UCSD-AML1 (cell line): ENCODE measurements around the gene ZNF664.
A peak's percentile ranks its signal among the peaks of the same experiment; 100 is the strongest.

Experiments
- DNase-seq: peaks from one replicate; lab custom pipeline; 2025; ENCODE audit not compliant: unreplicated experiment; lab: John Stamatoyannopoulos, UW

ZNF664 gene

DNA sequence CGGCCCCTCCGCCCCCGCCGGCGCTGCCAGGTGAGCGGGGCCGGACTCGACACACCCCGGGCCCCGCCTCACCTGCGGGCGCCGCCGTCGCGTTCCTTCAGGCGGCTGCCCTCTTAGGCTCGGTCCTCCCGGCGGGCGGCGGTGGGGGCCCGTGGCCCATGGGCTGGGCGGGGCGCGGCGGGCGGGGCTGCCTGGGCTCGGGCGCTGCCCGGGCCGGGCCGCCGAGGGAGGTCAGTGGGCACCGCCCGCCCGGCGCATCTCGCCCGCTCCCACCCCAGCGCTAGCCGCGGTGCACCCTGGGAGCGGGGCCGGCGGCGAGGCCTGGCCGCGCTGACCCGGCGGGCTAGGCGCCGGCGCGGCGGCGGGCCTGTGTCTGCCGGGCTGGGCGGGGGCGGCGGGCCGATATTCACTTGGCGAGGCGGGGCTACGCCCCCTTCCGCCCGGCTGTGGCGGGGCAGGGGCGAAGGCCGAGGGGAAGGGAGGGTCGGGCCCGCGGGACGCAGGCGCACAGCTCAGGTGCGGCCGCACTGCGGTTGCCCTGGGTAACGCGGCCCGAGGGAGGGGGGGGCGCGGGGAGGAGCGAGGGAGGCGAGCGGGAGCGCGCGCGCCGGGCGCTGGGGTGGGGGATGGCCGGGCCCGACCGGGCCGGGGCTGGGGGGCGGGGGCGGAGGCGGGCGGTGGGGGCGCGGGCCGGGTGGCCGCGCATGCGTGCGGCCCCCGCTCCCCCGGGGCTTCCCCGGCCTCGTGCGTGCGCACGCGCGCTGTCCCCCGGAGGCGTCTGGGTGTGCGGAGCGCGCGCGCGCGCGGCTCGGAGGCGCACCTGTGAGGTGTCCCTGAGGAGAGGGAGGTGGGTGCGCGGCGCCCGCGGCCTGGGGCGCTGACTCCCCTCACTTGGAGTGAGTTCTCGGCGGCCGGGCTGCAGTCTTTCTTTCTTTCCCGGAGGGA is at the start of gene ZNF664, which contains the start of gene CCDC92:
Gene ZNF664, plus strand, starts transcription at position 759 of the 945 bp plus-strand sequence. CDS start 38,930 bp downstream, outside the sequence.
Gene CCDC92, minus strand, starts transcription at position 375 of the 945 bp plus-strand sequence. CDS start 28,526 bp downstream, outside the sequence.
- peak; percentile 91 for DNase-seq

DNA sequence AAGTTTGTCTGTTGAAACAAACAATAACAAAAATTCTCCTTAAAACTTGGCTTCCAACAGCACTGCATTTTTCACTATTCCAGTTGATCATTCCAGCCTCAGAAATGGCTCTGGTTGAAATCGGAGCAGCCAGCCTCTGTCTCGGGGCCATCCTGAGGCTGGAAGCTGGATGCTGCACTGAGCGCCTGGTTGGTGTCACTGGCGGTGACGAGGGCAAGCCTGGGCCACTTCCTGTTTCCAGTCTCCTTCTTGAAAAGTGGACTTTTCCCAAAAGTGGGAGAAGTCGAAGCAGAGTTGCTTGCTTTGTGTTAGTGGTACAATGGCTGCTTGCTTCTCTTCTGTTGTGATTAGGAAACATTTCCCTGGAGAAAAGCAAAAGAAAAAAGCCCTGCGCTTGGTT is 49.1 kb upstream of the ZNF664 start:
- no peak for DNase-seq

- DNase-seq, result no peak
Observed at GRCh38 chr12:123924539-123924938, 48.5 kb upstream of the ZNF664 start.

- DNase-seq, result peak; percentile 42
Observed at GRCh38 chr12:123928274-123928865, 44.6 kb upstream of the ZNF664 start.

DNA sequence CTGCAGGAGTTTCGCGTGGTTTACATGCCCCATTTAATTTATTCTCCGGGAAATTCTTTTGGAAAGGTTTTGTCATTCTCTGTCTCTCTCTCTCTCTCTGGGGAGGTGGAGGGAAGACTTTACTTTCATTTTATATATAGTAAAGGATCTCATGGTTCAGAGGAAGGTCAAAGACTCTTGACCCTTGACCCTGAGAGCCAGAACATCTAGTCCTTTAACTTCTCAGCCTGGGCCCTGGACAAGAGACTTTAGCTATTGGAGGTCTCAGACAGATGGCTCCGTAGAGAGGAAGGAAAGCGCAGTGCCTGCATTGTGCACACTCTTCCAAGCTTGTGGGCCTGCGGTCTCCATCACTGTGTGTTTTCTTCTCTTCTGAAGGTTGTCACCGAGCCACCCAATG is 44.1 kb upstream of the ZNF664 start:
- no peak for DNase-seq

DNA sequence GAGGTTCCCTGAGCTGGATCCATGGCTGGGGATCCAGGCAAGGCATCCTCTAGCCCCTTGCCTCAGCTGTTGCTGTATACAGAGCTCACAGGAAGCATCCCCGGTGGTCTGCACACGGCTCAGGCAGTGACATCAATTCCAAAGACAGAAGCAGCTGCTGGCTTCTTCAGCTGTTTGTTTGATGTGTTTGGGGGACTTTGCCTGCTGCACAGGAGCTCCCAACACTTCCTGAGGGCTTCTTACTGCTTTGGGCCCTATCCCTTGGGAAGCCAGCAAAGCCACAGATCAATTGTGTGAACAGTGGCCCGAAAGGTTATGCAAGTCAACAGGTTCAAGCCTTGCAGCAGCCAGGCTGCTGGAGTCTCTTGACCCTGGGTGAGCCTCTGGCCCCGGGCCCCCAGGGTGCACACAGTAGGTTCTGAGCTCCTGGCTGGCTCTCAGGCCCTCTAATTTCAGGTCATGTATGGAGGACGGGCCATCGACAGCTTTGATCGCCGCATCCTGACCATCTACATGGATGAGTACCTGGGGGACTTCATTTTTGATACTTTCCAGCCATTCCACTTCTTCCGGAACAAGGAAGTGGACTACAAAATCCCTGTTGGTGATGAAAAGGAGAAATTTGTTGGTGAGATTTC is 43.0 kb upstream of the ZNF664 start:
- DNase-seq, result no peak

DNA sequence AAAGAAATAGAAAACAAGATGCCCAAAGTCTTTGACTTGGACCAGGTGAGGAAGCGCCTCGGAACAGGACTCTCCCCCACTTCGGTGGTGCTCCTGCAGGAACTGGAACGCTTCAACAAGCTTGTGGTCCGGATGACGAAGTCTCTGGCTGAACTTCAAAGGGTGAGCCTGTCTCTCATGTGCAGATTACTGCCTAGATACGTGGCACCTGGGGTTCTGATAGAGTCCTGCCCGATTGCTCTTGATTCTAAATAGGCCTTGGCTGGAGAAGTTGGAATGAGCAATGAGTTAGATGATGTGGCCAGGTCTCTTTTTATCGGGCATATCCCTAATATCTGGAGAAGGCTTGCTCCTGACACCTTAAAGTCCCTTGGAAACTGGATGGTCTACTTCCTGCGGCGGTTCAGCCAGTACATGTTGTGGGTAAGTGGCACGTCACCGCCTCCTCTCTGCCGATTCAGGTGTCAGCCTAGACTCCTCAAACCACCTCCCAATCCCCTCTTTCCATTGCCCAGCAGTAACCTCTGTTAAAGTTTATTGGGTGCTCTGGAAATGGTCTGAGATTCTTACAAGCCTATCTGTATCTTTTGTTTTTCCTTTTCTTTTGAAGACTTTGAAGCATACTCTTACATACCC is 41.2 kb upstream of the ZNF664 start:
- no peak for DNase-seq

DNA sequence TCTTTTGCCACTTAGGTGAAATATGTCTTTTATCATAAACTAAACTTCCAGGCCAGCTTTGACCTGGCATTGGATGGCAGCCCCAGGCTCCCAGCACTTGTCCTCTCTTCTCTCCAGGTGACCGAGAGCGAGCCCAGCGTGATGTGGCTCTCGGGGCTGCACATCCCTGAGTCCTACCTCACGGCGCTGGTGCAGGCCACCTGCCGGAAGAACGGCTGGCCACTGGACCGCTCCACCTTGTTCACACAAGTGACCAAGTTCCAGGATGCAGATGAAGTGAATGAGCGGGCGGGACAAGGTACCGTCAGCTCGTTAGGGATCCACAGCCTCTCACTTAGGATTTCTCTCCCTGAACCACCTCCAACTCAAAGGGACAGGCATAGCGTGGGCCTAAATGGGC is 39.8 kb upstream of the ZNF664 start:
- DNase-seq, result no peak

- DNase-seq, result no peak
Observed at GRCh38 chr12:123934016-123934620, 38.9 kb upstream of the ZNF664 start.

GRCh38 chr12:123934829-123935228 is 38.2 kb upstream of the ZNF664 start:
- no peak for DNase-seq

DNA sequence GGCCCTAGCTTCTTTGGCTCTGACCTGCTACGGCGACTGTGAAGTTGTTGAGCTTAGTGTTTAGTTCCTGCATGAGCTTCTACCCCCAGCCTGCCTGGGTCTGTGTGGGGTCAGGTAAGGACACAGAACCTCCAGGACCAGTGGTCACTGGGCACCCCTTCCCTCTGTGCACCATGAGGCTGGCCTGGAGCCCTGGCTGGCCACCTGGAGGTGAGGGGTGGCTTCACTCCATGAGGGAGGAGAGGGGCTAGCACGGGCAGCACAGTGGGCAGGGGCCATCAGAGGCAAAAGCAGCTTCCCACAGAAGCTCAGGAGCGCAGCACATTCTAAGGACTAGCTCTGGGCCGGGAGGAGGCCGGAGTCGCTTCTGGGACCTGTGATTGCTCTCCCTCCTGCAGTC is 37.1 kb upstream of the ZNF664 start:
- DNase-seq, result no peak

- DNase-seq, result no peak
Observed at GRCh38 chr12:123936471-123936870, 36.5 kb upstream of the ZNF664 start.

DNA sequence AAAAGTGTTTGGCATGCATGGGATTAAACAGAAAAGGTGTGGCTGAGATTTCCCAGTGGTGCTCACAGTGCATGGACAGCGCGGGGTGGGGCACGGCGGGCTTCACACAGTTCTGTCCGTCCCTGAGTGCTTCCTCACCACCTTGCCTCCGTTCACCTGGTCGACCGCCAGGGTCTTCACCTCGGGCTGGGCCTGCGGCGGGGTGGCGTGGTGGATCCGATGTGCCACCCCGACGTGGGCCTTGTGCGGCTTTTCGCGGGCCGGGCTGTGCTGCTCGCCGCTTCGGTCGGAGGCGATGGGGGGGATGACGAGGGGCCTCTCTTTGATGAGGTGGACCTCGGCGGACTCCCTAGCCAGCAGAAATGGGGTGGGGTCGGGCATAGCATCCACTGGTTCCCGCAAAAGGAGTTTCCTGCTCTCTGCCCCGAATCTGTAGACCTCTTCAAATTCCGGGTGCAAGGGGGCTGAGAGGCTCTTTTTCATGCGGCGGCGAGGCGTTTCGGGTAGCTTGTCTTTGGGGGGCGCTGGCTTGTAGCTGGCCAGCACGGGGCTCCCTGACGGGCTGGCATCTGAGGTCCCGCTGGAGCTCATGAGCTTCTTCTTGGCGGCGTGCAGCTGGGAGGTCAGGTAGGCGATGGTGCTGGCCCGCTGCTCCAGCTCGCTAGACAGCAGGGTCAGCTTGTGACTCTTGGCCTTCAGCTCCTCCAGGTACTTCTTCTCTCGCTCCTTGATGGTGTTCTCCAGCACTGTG is 35.9 kb upstream of the ZNF664 start:
- no peak for DNase-seq

- no peak for DNase-seq
Observed at GRCh38 chr12:123937707-123938591, 35.1 kb upstream of the ZNF664 start.

DNA sequence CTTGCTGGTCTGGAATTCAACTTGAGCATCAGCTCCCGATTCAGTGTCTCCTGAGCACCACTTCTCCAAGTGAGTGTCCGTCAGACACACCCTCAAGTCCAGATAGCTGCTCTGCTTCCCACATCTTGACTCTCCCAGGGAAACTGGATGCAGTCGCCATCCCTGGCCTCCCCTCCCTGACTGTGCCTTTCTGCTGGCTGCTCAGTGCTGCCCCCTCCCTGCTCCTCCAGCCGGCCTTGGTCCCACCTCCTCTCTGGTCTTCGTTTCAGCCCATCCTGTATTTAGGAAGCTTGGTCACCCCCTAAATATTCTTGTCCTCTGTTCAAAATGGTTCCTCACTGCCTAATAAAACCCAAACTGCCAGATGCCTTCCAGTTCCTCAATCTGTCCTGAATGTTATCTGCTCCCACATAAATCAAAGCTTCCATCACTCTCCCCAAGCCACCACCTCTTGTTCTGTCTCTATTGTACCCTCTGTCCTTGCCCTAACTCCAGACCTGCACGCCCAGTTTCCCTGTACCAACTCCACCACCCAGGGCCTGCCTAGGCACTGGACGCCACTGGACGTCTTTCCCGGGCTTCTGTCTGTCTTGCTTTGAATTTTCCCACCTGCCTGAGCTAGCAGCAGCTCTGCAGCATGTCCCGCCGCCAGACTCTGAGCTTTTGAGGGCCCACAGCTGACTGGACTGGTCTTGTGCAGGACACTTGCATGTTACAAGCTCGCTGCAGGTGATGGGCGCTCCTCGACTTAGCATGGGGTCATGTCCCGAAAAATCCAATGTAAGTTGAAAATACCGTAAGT is 34.1 kb upstream of the ZNF664 start:
- no peak for DNase-seq

DNA sequence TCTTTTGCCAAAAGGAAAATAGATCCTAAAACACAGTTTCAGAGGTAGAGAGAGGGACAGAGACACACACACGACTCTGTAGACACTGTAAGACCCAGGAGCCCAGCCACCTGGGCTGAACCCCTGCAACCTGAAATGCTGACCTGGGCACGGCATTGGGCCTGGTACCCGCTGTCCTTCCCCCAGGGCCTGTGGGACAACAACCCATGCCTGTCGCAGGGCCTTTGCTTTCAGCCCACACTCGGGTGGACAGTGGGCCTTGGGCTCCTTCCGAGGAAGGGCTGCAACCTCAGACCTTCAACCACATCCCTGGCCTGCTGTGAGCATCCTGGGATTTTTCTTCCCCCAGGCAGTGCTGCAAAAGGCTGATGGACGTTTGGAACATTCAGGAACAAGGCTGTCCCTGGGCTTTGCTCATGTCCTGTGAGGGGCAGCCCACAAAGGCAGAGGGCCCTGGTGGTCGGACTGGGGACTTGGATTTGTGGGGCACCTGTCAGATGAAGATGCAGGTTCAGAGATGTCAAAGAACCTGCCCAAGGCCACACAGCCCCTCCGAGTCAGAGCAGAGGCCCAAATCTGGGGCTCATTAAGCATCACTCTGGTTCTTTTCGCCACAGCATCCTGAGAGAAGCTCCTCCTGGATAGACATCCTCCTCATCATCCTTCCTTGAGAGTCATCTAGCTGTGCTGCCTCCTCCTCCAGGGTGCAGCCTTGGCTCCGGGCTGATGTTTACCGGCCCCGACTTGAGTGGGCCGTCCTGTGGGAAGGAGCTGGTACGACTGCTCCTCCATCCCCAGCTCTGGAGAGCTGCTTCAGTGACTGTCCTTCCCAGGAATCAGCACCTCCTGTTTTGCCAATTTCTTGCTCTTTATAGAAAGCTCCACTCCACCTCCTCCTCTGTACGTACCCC is 33.0 kb upstream of the ZNF664 start:
- no peak for DNase-seq

- DNase-seq, result no peak
Observed at GRCh38 chr12:123940627-123940966, 32.4 kb upstream of the ZNF664 start.
